Erythroblast (primary cell): Measurements from ENCODE around the gene AGAP1.
A peak's percentile ranks its signal among the peaks of the same experiment; 100 is the strongest.

ENCODE experiments used
- DNase-seq, 2 experiments: peaks; one replicate each; lab custom pipeline; 2025; lab: John Stamatoyannopoulos, UW
- GATA1 ChIP-seq: IDR thresholded peaks from 2 replicates; pipeline ENCODE4 v1.6.1; 2011; ENCODE audit warnings: low read depth, mild to moderate bottlenecking, control low read depth, low read length, moderate library complexity
- POLR2A ChIP-seq: IDR thresholded peaks from 2 replicates; pipeline ENCODE4 v1.6.1; 2011; ENCODE audit warnings: mild to moderate bottlenecking, low read length

Gene AGAP1

DNA sequence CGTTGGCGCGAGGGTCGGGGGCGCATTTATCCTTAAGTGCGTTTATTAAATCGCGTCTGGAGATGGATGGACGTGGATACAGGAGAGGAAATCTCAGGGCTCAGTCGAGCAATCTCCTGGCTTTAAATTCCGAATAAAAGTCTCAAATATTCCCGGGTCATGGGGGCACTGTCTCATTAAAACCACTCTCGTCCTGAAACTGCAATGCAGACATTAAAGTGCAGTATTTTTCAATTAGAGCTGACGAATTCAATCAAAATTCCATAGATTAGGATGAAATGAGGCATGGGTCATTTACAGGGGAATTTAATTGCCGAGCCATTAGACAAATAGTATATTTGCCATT, 685.0 kb downstream of the AGAP1 start:
- no peak for DNase-seq
- no peak for TF ChIP-seq GATA1
- TF ChIP-seq POLR2A, result no peak

DNA sequence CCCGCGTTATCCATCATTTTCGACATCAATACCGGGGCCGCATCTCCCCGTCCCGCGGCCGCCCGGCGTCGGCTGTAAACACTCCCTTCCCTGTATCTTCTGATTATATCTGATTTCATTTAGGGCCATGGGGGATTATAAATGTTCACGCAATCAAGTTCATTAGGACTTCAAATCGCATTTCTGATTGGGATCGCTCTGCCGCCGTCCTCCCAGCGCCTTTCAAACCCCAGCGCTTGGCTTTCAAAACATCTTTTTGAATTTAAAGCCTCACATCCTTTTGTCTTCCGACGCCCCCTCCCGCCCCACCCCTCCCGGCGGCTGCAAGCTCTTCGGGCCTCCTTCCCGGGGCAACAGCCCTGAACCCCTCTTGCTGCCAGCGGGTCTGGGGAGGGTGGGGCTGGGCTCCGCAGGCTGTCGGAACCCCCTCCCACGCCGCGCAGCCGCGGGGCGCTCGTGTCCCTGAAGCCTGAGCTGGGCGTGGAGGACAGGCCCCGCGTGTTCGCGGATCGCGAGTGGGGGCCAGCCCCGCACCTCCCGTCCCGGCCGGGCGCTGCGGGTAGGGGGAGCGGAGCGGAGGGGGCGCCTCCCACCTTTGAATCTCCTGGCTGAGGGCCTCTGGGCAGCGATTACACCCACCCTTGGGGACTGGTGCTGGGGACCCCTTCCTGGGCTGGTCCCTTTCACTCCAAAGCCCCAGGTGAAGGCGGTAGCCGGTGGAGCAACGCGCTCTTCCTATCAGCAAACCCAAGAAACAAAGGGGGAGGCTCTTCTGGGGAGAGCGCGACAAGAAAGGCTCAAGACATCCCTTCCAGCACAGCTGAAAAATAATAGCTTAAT, 685.6 kb downstream of the AGAP1 start:
- TF ChIP-seq GATA1 (no peak), POLR2A (no peak)
- DNase-seq, result no peak

DNA sequence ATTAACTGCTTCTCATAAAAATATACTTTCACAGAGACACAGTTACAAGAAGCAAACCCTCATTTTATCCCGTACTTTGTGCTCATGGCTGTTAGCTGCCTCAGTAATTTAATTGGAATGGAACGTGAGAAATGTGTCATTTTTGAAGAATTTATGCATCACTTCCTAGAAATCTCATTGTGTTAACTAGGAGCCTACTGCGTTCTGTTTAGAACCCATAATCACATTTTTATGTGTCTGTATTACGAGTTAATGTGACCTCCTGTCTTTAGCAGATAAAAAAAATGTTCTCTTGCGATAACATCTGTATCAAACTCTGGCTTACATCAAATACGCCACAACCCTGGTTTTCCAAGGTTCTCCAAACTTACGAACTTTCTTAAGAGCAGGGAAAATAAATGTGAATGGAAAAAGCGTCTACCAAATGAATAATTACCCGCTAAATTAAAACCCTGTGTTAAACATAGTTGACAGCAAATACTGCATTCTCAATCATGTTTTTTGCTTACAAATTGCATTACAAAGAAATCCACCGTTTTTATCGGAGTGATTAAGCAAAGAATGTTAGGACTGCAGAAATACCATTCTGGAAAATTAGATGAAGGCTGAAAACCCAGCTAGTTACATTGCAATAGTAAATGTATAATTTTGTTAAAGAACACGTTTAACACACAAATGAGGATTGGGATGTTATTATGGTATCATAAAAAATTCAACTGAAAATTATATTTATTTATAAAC, 686.4 kb downstream of the AGAP1 start:
- DNase-seq, result no peak

DNA sequence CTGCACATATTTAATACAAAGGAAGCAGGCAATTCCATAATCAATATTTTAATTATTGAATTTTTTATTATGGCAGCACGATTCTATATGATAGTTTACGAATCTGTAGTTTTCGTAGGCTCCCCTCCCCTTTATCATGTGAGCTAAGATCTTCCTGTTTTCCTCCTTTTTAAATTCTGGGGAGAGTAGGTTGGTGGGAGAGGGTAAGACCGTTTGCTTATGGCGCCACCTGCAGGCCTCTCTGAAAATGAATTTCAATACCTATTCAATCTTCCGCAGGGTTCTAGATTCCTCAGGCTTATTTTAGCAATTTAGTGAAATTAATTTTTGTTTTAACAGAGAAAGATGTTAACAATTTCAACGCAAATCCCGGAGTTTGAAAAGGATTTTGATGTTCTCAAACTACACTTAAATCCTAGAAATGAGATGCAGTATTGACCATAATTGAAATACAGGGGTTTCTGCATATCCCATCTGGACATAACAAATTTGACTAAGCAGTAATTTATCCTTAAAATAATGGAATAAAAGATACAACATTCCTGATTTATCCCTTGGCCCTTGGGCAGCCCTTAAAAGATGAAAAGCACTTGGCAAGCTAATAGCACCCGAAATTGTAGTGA, 687.1 kb downstream of the AGAP1 start:
- TF ChIP-seq GATA1 (no peak), POLR2A (no peak)
- peak; percentile 49 to 72 for DNase-seq

More for the DNA sequence above, 686.4 kb downstream of the AGAP1 start:
- no peak for TF ChIP-seq GATA1
- no peak for TF ChIP-seq POLR2A
